ENCODE results near the gene SH3BP4. TPM values are rescaled to one million over a fixed set of nuclear protein-coding genes. Genes with fewer than 3 reads are reported as not detected.
A peak's percentile ranks its signal among the peaks of the same experiment; 100 is the strongest.

The SH3BP4 gene
- total RNA-seq, 1 donor from 2014 or later, result 20.2 TPM

GRCh38 chr2:234997389-234997788 is 45.6 kb downstream of the SH3BP4 start:
- DNase-seq (ENCODE audit: low read depth in 2 of 2), result peak in 1 of 2 donors; percentile 76

- DNase-seq (ENCODE audit: low read depth in 2 of 2), result peak in 1 of 2 donors; percentile 44
Measured at GRCh38 chr2:234998404-234999211, 46.8 kb downstream of the SH3BP4 start.

GRCh38 chr2:234999740-235000425 is 48.1 kb downstream of the SH3BP4 start:
- no peak for DNase-seq (ENCODE audit: low read depth in 2 of 2)

GRCh38 chr2:235000426-235001236 is 48.8 kb downstream of the SH3BP4 start:
- DNase-seq (ENCODE audit: low read depth in 2 of 2), result no peak

- no peak for DNase-seq (ENCODE audit: low read depth in 2 of 2)
Measured at GRCh38 chr2:235001237-235002133, 49.7 kb downstream of the SH3BP4 start.

GRCh38 chr2:235002198-235003095 is 50.6 kb downstream of the SH3BP4 start:
- no peak for DNase-seq (ENCODE audit: low read depth in 2 of 2)

GRCh38 chr2:235003096-235003775 is 51.4 kb downstream of the SH3BP4 start:
- DNase-seq (ENCODE audit: low read depth in 2 of 2), result no peak

GRCh38 chr2:235004329-235004903 is 52.6 kb downstream of the SH3BP4 start:
- peak; percentile 34 to 61 for DNase-seq (ENCODE audit: low read depth in 2 of 2)

- DNase-seq (ENCODE audit: low read depth in 2 of 2), result no peak
Measured at GRCh38 chr2:235005023-235005422, 53.2 kb downstream of the SH3BP4 start.

GRCh38 chr2:235005603-235006259 is 53.9 kb downstream of the SH3BP4 start:
- DNase-seq (ENCODE audit: low read depth in 2 of 2), result peak; percentile 63 to 72

GRCh38 chr2:235006461-235006860 is 54.6 kb downstream of the SH3BP4 start:
- DNase-seq (ENCODE audit: low read depth in 2 of 2), result no peak

GRCh38 chr2:235006986-235007385 is 55.2 kb downstream of the SH3BP4 start:
- no peak for DNase-seq (ENCODE audit: low read depth in 2 of 2)

GRCh38 chr2:235007664-235008457 is 56.0 kb downstream of the SH3BP4 start:
- no peak for DNase-seq (ENCODE audit: low read depth in 2 of 2)

- DNase-seq (ENCODE audit: low read depth in 2 of 2), result no peak
Measured at GRCh38 chr2:235008584-235009044, 56.8 kb downstream of the SH3BP4 start.

GRCh38 chr2:235009081-235009480 is 57.3 kb downstream of the SH3BP4 start:
- no peak for DNase-seq (ENCODE audit: low read depth in 2 of 2)

GRCh38 chr2:235010117-235010714 is 58.4 kb downstream of the SH3BP4 start:
- no peak for DNase-seq (ENCODE audit: low read depth in 2 of 2)

GRCh38 chr2:235011607-235011928 is 59.8 kb downstream of the SH3BP4 start:
- DNase-seq (ENCODE audit: low read depth in 2 of 2), result no peak
